ENCODE results near the gene FAM98C.

DNA sequence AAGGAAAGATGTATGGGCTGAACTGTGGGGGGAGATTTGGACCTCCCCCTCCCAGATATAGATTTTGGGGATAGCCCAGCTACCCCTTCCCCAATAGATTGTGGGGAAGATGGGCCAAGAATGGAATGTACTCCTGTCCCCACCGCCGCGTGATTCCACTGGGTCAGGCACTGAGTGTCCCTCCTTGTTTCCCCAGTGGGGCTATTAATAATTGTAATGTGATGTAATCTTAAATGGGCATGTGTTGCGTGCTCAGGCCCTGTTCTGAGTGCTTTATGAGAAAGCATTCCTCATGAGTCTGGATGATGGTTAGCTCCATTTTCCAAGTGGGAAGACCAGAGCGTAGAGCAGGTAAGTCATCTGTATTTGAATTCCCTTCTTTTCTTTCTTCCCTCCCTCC, 27.1 kb upstream of the FAM98C start:
- TF ChIP-seq, protein P1, sequence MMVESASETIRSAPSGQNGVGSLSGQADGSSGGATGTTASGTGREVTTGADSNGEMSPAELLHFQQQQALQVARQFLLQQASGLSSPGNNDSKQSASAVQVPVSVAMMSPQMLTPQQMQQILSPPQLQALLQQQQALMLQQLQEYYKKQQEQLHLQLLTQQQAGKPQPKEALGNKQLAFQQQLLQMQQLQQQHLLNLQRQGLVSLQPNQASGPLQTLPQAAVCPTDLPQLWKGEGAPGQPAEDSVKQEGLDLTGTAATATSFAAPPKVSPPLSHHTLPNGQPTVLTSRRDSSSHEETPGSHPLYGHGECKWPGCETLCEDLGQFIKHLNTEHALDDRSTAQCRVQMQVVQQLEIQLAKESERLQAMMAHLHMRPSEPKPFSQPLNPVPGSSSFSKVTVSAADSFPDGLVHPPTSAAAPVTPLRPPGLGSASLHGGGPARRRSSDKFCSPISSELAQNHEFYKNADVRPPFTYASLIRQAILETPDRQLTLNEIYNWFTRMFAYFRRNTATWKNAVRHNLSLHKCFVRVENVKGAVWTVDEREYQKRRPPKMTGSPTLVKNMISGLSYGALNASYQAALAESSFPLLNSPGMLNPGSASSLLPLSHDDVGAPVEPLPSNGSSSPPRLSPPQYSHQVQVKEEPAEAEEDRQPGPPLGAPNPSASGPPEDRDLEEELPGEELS (CRISPR knock-in tag; IDR thresholded peaks at IDR 0.05) = no peak
- TF ChIP-seq, protein P2, sequence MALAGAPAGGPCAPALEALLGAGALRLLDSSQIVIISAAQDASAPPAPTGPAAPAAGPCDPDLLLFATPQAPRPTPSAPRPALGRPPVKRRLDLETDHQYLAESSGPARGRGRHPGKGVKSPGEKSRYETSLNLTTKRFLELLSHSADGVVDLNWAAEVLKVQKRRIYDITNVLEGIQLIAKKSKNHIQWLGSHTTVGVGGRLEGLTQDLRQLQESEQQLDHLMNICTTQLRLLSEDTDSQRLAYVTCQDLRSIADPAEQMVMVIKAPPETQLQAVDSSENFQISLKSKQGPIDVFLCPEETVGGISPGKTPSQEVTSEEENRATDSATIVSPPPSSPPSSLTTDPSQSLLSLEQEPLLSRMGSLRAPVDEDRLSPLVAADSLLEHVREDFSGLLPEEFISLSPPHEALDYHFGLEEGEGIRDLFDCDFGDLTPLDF (CRISPR knock-in tag; IDR thresholded peaks at IDR 0.05) = no peak
- TF ChIP-seq, protein P3, sequence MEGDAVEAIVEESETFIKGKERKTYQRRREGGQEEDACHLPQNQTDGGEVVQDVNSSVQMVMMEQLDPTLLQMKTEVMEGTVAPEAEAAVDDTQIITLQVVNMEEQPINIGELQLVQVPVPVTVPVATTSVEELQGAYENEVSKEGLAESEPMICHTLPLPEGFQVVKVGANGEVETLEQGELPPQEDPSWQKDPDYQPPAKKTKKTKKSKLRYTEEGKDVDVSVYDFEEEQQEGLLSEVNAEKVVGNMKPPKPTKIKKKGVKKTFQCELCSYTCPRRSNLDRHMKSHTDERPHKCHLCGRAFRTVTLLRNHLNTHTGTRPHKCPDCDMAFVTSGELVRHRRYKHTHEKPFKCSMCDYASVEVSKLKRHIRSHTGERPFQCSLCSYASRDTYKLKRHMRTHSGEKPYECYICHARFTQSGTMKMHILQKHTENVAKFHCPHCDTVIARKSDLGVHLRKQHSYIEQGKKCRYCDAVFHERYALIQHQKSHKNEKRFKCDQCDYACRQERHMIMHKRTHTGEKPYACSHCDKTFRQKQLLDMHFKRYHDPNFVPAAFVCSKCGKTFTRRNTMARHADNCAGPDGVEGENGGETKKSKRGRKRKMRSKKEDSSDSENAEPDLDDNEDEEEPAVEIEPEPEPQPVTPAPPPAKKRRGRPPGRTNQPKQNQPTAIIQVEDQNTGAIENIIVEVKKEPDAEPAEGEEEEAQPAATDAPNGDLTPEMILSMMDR (IDR thresholded peaks at IDR 0.05) = no peak
- TF ChIP-seq, protein P4, sequence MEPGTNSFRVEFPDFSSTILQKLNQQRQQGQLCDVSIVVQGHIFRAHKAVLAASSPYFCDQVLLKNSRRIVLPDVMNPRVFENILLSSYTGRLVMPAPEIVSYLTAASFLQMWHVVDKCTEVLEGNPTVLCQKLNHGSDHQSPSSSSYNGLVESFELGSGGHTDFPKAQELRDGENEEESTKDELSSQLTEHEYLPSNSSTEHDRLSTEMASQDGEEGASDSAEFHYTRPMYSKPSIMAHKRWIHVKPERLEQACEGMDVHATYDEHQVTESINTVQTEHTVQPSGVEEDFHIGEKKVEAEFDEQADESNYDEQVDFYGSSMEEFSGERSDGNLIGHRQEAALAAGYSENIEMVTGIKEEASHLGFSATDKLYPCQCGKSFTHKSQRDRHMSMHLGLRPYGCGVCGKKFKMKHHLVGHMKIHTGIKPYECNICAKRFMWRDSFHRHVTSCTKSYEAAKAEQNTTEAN (CRISPR knock-in tag; IDR thresholded peaks at IDR 0.05) = no peak
- TF ChIP-seq, protein P5, sequence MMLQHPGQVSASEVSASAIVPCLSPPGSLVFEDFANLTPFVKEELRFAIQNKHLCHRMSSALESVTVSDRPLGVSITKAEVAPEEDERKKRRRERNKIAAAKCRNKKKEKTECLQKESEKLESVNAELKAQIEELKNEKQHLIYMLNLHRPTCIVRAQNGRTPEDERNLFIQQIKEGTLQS (CRISPR knock-in tag; conservative IDR thresholded peaks at IDR 0.05) = no peak
- TF ChIP-seq, protein P6, sequence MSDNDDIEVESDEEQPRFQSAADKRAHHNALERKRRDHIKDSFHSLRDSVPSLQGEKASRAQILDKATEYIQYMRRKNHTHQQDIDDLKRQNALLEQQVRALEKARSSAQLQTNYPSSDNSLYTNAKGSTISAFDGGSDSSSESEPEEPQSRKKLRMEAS (CRISPR knock-in tag; IDR thresholded peaks at IDR 0.05) = no peak
- no peak for TF ChIP-seq IRF2 (CRISPR knock-in tag; IDR thresholded peaks at IDR 0.05; ENCODE audit: borderline replicate concordance, low read depth)
- TF ChIP-seq ZNF232 (CRISPR knock-in tag; IDR thresholded peaks at IDR 0.05) = no peak
- TF ChIP-seq ESRRA (CRISPR knock-in tag; IDR thresholded peaks at IDR 0.05; ENCODE audit: borderline replicate concordance) = no peak
- TF ChIP-seq, protein P7, sequence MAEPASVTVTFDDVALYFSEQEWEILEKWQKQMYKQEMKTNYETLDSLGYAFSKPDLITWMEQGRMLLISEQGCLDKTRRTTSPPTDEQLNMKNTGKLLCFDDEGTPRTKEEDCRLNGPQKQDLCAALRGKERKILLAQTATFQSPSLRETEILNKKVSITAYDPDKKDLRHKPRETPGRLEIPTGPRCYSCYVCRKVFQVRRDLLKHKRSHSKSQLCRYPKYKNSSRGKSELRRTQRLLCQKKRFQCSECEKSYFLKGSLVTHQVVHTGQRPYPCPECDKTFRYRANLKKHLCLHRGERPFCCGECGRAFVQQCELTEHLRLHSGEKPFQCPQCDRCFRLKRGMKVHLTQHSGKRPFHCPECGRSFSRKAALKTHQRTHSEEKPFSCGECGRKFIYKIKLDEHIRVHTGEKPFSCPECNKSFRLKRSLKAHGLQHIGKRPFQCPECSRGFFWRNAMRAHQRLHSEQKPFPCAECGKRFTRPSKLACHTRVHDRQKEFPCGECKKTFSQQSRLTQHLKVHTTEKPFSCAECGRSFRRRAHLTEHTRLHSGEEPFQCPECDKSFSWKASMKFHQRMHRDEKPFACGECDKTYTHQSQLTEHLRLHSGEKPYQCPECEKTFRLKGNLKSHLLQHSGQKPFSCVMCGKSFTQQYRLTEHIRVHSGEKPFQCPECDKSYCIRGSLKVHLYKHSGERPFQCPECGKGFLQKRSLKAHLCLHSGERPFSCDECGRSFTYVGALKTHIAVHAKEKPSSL (CRISPR knock-in tag; conservative IDR thresholded peaks at IDR 0.05) = no peak
- TF ChIP-seq CREB1 (CRISPR knock-in tag; IDR thresholded peaks at IDR 0.05) = no peak
- TF ChIP-seq, protein P8, sequence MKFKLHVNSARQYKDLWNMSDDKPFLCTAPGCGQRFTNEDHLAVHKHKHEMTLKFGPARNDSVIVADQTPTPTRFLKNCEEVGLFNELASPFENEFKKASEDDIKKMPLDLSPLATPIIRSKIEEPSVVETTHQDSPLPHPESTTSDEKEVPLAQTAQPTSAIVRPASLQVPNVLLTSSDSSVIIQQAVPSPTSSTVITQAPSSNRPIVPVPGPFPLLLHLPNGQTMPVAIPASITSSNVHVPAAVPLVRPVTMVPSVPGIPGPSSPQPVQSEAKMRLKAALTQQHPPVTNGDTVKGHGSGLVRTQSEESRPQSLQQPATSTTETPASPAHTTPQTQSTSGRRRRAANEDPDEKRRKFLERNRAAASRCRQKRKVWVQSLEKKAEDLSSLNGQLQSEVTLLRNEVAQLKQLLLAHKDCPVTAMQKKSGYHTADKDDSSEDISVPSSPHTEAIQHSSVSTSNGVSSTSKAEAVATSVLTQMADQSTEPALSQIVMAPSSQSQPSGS (CRISPR knock-in tag; IDR thresholded peaks at IDR 0.05; ENCODE audit: borderline replicate concordance, low read depth) = no peak

Data from WTC11 (cell line).